ENCODE measurements around the gene LCP1. TPM values are rescaled to one million over a fixed set of nuclear protein-coding genes. Genes with fewer than 3 reads are reported as not detected.

LCP1 gene
- polyA plus RNA-seq, 3 donors = 7.8 to 10.7 (median 8.9) TPM

GRCh38 chr13:46129955-46130618, 51.9 kb downstream of the LCP1 start:
- no peak for DNase-seq

- no peak for DNase-seq
These were observed 52.9 kb downstream of the LCP1 start for GRCh38 chr13:46129124-46129523.

- no peak for DNase-seq
These were observed 54.5 kb downstream of the LCP1 start for GRCh38 chr13:46127358-46128023.

GRCh38 chr13:46126552-46127357, 55.2 kb downstream of the LCP1 start:
- DNase-seq = peak; percentile 76

GRCh38 chr13:46126056-46126455, 55.9 kb downstream of the LCP1 start:
- no peak for DNase-seq

- DNase-seq = peak; percentile 21
These were observed 56.7 kb downstream of the LCP1 start for GRCh38 chr13:46124967-46125933.

- no peak for DNase-seq
These were observed 57.4 kb downstream of the LCP1 start for GRCh38 chr13:46124531-46124966.

- no peak for DNase-seq
These were observed 59.7 kb downstream of the LCP1 start for GRCh38 chr13:46122304-46122703.

- no peak for DNase-seq
These were observed 60.3 kb downstream of the LCP1 start for GRCh38 chr13:46121597-46122163.

- no peak for DNase-seq
These were observed 60.9 kb downstream of the LCP1 start for GRCh38 chr13:46121033-46121432.

- no peak for DNase-seq
These were observed 61.9 kb downstream of the LCP1 start for GRCh38 chr13:46119883-46120614.

- no peak for DNase-seq
These were observed 65.1 kb downstream of the LCP1 start for GRCh38 chr13:46116653-46117502.

- DNase-seq = no peak
These were observed 67.4 kb downstream of the LCP1 start for GRCh38 chr13:46114613-46115012.

- no peak for DNase-seq
These were observed 68.4 kb downstream of the LCP1 start for GRCh38 chr13:46113596-46113995.

- DNase-seq = no peak
These were observed 70.8 kb downstream of the LCP1 start for GRCh38 chr13:46111151-46111550.

GRCh38 chr13:46109451-46109850, 72.5 kb downstream of the LCP1 start:
- no peak for DNase-seq

- no peak for DNase-seq
These were observed 75.1 kb downstream of the LCP1 start for GRCh38 chr13:46106839-46107371.

GRCh38 chr13:46104868-46105267, 77.1 kb downstream of the LCP1 start, which contains the start of gene CPB2:
CPB2 (minus strand) TSS chr13:46105033; CDS start chr13:46105009, 24 bp downstream.
- DNase-seq = no peak

GRCh38 chr13:46103037-46103436, 78.9 kb downstream of the LCP1 start:
- DNase-seq = no peak
